ENCODE data around the gene NSRP1.

The NSRP1 gene

DNA sequence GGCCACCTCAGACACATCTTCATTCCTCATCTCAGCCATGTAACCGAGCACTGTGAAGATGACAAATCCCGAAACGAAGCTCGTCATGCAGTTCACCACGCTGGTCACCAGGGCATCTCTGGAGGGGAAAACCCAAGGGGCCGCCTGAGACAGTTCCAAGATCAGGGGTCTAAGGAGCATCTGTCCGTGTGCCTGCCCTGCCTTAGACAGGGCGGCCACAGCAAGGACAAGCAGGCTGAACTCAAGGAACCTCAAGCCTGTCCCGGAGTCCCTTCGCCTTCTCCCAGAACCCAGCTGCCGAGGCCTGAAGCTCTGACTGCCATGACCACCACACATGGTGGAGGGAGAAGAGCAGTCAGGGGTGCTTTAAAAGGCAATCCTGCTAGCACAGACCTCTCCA is 96.1 kb downstream of the NSRP1 start:
- Mint-ChIP-seq H3K4me1 (peaks cover 9% of the 10 kb centered on the region), H3K27ac (no peak overlapping the region), H3K4me3 (no peak overlapping the region), H3K27me3 (peaks cover 3% of the 10 kb centered on the region), H3K36me3 (ENCODE audit: low read depth) (no peaks in the 10 kb centered on the region), H3K9me3 (no peaks in the 10 kb centered on the region)
- ATAC-seq (peak; percentile 45), DNase-seq (no peak)

DNA sequence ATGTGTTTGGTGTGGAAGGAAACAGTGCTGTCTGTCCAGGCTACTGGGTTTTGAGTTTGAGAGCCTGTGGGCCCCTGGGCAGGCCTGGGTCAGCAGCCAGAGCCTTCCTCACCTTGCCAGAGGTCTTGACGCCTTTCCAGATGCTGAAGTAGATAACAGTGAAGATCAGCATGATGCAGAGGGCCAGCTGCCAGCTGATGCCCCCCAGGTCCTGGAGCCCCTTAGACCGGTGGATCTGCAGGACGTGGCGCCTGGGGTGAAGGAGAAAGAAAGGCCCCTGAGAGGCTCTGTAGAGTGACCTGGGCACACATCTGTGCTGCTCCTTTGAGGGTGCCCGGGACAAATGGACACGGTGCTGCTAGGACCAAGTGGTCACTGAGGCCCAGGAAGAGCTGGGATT is 100.4 kb downstream of the NSRP1 start:
- H3K27me3 Mint-ChIP-seq: no peaks in the 10 kb centered on the region
- H3K4me3 Mint-ChIP-seq: no peak overlapping the region
- no peaks in the 10 kb centered on the region for H3K4me1 Mint-ChIP-seq
- DNase-seq (no peak), ATAC-seq (no peak)
- H3K9me3 Mint-ChIP-seq: no peaks in the 10 kb centered on the region
- no peak overlapping the region for H3K27ac Mint-ChIP-seq
- no peaks in the 10 kb centered on the region for H3K36me3 Mint-ChIP-seq (ENCODE audit: low read depth)

DNA sequence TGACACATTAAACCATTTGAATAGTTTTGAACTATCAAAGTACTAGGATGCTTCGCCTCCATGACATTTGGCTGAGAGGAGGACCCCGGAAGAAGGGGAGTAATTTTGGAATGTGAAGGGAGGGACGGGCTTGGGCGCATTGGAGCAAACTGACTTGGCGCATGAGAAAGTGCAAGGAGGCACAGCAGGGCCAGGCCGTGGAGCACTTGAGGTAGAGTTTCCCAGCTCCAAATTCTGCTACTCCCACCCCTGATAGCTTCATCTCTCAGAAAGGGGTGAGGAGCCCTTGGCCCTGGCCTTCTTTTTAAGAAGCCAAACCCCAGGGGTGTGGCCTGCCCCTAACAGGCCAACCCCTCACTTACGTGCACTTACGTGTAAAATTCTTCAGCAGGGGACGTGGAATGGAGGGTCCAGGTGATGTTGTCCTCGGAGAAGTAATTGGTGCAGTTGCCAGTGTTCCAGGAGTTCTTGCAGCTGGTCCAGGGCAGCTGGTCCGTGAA is 101.2 kb downstream of the NSRP1 start:
- no peak overlapping the region for H3K27ac Mint-ChIP-seq
- no peak for DNase-seq
- H3K27me3 Mint-ChIP-seq: no peaks in the 10 kb centered on the region
- H3K4me1 Mint-ChIP-seq: no peaks in the 10 kb centered on the region
- no peaks in the 10 kb centered on the region for H3K9me3 Mint-ChIP-seq
- H3K36me3 Mint-ChIP-seq (ENCODE audit: low read depth): no peaks in the 10 kb centered on the region
- no peak for ATAC-seq
- H3K4me3 Mint-ChIP-seq: no peak overlapping the region

DNA sequence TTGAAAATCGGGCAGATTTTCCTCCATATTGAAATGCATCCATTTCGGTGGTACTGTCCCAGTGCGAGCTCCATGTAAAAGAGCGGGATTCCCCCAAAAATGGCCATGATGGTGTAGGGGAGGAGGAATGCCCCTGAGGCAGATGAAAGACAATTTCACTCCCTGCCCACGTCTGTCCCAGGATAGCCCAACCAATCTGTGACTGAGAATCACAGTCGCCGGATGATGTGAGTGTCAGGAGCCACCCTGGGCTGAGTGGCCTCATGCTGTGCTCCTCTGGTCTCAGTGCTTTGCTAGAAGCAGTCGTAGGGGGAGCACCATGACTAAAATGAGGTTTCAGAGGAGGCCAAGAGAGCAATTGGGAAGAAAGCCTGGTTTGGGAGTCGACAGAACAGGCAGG is 102.2 kb downstream of the NSRP1 start:
- no peak for DNase-seq
- H3K4me1 Mint-ChIP-seq: no peaks in the 10 kb centered on the region
- H3K27me3 Mint-ChIP-seq: no peaks in the 10 kb centered on the region
- H3K9me3 Mint-ChIP-seq: no peaks in the 10 kb centered on the region
- H3K36me3 Mint-ChIP-seq (ENCODE audit: low read depth): no peaks in the 10 kb centered on the region
- H3K4me3 Mint-ChIP-seq: no peak overlapping the region
- peak; percentile 49 for ATAC-seq
- H3K27ac Mint-ChIP-seq: no peak overlapping the region

DNA sequence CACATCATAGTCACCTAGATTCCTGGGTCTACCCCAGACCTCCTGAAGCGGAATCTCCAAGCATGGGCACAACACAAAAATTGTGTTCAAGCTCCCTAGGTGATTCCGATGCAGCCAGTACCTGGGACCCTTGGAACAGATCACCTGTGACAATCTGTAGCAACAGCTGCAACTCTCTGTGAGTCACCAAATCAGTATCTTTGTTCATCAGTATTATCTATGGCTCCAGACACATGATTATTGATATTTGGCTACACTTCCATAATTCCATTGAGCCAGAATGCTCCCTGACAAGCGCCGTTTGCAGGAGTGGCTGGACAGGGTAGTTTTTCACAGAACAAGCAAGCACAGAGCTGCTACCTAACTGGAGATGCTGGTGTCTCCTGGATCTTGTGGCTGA is 102.7 kb downstream of the NSRP1 start:
- no peak for DNase-seq
- no peak overlapping the region for H3K27ac Mint-ChIP-seq
- no peaks in the 10 kb centered on the region for H3K27me3 Mint-ChIP-seq
- ATAC-seq: no peak
- no peak overlapping the region for H3K4me3 Mint-ChIP-seq
- H3K36me3 Mint-ChIP-seq (ENCODE audit: low read depth): no peaks in the 10 kb centered on the region
- no peaks in the 10 kb centered on the region for H3K4me1 Mint-ChIP-seq
- no peaks in the 10 kb centered on the region for H3K9me3 Mint-ChIP-seq

DNA sequence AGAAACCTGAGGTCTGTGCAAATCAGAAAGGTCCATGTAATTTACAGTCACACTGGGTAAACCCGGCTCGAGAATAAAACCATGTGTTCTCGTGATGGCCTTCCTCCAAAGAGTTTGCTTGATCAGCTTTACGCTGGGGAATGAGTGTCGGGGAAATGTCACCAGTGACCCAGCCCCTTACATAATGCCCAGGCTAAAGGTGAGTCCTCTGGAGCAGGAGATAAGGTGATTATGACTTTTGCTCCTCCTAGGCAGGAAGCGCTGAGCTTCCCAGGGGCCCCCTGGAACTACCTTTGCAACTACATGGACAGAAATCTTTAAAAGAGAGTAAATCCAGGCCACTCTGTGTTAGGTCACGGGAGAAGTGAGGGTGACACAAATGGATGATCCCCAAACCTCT is 103.2 kb downstream of the NSRP1 start:
- Mint-ChIP-seq H3K4me3 (no peak overlapping the region), H3K27me3 (no peaks in the 10 kb centered on the region), H3K36me3 (ENCODE audit: low read depth) (no peaks in the 10 kb centered on the region), H3K27ac (no peak overlapping the region), H3K4me1 (no peaks in the 10 kb centered on the region), H3K9me3 (no peaks in the 10 kb centered on the region)
- DNase-seq (no peak), ATAC-seq (no peak)

DNA sequence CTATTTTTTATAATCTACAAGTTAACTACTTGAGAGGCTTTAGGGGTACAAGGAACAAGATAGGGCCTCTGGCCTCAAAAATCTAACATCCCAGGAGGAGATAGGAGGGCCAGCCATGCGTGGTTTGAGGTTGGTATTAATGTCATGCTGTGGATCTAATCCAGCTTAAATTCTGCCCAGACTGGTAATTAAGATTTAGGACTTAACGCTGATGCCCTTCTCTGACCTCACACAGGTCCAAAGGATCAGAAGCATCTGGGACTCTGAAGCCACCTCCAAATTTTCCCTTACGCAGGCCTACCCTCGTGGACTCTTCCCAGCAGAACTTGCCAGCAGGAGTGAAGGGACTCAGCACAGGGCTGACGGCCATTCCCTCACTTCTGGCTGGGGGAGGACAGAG is 103.8 kb downstream of the NSRP1 start:
- Mint-ChIP-seq H3K4me3 (no peak overlapping the region), H3K4me1 (no peaks in the 10 kb centered on the region)

DNA sequence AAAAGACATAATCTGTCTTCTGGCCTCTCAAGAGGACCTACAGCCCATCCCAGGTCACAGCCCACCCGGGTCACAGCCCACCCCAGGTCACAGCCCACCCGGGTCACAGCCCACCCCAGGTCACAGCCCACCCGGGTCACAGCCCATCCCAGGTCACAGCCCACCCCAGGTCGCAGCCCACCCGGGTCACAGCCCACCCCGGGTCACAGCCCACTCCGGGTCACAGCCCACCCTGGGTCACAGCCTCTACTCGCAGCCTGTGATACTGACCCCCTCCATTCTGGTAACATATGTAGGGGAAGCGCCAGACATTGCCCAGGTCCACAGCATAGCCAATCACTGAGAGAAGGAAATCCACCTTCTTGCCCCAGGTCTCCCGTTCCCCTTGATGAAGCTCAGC is 104.7 kb downstream of the NSRP1 start:
- DNase-seq (no peak), ATAC-seq (no peak)
- Mint-ChIP-seq H3K27me3 (no peaks in the 10 kb centered on the region), H3K36me3 (ENCODE audit: low read depth) (no peaks in the 10 kb centered on the region), H3K27ac (no peak overlapping the region), H3K4me1 (no peaks in the 10 kb centered on the region), H3K9me3 (no peaks in the 10 kb centered on the region), H3K4me3 (no peak overlapping the region)

More for the DNA sequence above, 103.8 kb downstream of the NSRP1 start:
- DNase-seq (no peak), ATAC-seq (no peak)
- no peaks in the 10 kb centered on the region for H3K9me3 Mint-ChIP-seq
- no peak overlapping the region for H3K27ac Mint-ChIP-seq
- no peaks in the 10 kb centered on the region for H3K36me3 Mint-ChIP-seq (ENCODE audit: low read depth)
- no peaks in the 10 kb centered on the region for H3K27me3 Mint-ChIP-seq

DNA sequence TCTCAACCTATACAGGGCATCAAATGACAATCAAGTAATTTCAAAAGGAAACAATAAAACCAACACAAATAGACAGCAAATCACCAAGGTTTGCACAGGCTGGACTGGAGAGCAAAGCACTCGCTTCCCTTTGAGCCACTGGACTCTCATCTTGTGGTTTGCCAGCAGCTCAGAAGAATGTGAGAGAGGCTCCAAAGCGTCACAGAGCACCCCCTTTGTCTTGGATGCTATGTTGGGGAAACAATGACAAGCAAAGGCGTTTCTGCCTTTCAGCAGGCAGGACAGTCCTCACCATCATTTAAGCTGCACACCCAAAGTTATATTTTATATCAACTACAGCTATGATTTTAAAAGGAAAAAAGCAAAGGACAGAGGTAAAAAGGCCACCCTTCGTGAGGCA is 105.6 kb downstream of the NSRP1 start:
- Mint-ChIP-seq H3K4me1 (no peaks in the 10 kb centered on the region), H3K27ac (no peak overlapping the region), H3K36me3 (ENCODE audit: low read depth) (no peaks in the 10 kb centered on the region), H3K27me3 (no peaks in the 10 kb centered on the region), H3K9me3 (no peaks in the 10 kb centered on the region), H3K4me3 (no peak overlapping the region)
- DNase-seq (no peak), ATAC-seq (no peak)

DNA sequence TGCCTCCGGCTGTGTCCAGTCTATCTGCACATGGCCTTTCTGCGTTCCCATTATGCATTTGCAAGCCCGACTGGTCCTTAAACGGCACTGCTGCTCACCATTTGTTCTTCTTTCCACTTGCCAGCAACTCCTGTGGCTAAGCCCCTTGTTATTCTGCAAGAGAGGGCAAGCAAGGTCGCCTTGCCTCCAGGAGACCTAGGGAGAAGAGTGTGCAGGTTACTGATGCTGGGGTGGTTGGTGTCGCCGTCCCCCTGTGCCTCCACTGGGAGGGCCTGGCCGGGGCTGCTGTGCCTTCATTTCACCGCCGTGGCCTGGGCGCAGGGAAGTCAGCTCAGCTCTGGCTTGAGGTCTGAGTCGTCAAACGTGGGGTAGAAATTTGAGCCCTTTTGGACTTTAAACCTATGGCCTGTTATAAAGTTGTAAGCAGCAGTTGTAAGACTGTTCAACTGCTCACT is 106.1 kb downstream of the NSRP1 start:
- no peak overlapping the region for H3K4me3 Mint-ChIP-seq
- no peak for ATAC-seq
- H3K4me1 Mint-ChIP-seq: no peaks in the 10 kb centered on the region
- H3K27me3 Mint-ChIP-seq: no peaks in the 10 kb centered on the region
- no peak for DNase-seq
- H3K9me3 Mint-ChIP-seq: no peaks in the 10 kb centered on the region
- H3K36me3 Mint-ChIP-seq (ENCODE audit: low read depth): no peaks in the 10 kb centered on the region
- no peak overlapping the region for H3K27ac Mint-ChIP-seq

DNA sequence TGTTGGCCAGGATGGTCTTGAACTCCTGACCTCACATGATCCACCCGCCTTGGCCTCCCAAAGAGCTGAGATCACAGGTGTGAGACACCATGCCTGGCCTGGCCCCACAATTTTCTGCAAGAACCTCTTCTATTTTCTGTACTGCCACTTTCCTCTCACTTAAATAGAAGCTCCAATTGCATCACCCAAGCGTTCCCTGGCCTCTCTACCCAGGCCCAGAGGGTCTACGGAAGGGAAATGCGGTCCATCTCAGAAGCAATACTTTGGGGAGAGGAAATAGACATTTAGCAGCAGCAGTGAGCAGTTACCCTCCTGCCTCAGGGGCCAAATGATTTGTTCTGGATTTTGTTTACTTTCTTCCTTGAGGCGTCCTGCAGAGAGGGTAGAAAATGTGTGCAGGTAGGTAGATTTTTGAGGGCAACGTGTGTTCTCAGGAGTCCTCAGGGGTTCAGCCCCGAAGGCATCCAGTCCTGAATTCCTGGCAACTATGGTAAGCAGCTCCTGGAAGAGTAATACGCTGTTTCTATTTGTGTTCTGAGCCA is 107.9 kb downstream of the NSRP1 start:
- Mint-ChIP-seq H3K4me1 (no peaks in the 10 kb centered on the region), H3K27ac (no peak overlapping the region), H3K9me3 (no peaks in the 10 kb centered on the region), H3K27me3 (peaks cover 5% of the 10 kb centered on the region), H3K36me3 (ENCODE audit: low read depth) (no peaks in the 10 kb centered on the region), H3K4me3 (no peak overlapping the region)
- no peak for DNase-seq
- ATAC-seq: no peak

DNA sequence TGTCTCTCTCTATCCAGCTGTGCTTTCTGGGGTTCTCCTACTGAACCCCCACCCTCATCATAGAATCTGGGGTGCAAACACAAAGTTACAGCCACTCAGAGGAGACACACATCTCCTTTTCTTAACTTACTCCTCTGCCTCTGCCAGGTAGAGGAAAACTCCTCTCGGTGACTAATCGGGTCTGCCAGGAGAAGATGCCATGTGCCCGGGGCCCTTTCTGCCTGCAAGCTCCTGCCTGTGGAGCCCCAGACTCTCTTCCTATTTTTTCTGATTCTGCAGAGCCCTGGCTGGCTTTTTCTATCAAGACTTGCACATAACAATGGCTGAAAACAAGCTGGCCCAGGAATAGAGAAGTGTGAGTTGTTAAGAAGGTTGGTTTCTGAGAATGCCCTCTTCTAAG is 108.5 kb downstream of the NSRP1 start:
- Mint-ChIP-seq H3K9me3 (no peaks in the 10 kb centered on the region), H3K27ac (no peak overlapping the region), H3K27me3 (peaks cover 8% of the 10 kb centered on the region), H3K36me3 (ENCODE audit: low read depth) (no peaks in the 10 kb centered on the region), H3K4me3 (no peak overlapping the region), H3K4me1 (no peaks in the 10 kb centered on the region)
- ATAC-seq: no peak
- no peak for DNase-seq

DNA sequence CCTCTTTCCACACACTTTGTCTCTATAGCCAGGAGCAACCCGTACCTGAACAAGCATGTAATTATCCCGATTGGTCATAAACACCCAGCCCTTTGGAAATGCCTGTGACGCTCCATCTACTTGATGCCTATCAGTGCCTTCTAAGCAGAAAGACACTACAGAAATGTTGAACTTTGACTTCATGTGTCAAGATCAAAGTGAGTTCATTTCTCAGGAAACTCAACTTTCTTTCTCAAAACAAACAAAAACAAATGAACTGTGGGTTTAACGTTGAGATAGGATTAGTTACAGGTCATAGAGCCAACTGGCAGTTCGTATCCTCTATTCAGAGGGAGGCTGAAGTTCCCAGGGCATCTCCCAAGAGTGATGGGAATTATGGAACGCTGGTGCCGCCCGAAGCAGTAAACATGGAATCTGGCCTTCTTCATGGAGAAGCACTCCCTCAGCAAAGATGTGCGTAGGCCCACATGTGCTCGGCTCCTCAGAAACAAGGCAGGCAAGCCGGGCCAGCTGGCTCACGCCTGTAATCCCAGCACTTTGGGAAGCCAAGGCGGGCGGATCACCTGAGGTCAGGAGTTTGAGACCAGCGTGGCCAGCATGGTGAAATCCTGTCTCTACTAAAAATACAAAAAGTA is 109.4 kb downstream of the NSRP1 start:
- no peak for ATAC-seq
- Mint-ChIP-seq H3K27me3 (peaks cover 14% of the 10 kb centered on the region), H3K27ac (no peak overlapping the region), H3K4me3 (no peak overlapping the region), H3K4me1 (no peaks in the 10 kb centered on the region), H3K36me3 (ENCODE audit: low read depth) (no peaks in the 10 kb centered on the region), H3K9me3 (no peaks in the 10 kb centered on the region)
- no peak for DNase-seq

DNA sequence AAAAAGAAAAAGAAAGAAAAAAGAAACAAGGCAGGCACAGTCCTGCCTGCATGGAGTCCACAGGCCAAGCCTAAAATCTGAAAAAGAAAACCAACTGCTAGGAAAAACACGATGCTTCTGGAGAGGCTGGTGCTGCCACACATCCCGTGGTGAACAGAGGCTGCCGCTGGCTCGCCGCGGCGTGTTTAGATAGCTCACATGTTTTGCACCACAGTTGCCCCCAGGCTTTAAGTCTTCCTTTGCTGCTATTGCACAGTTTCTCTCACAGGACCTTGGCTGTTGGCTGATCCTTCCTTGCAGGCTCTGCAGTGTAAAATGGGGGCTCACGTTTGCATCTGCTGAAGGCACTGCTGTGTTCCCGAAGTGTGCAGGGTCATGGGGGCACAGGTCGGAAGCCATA is 110.3 kb downstream of the NSRP1 start:
- H3K4me1 Mint-ChIP-seq: no peaks in the 10 kb centered on the region
- DNase-seq (no peak), ATAC-seq (no peak)
- H3K9me3 Mint-ChIP-seq: no peaks in the 10 kb centered on the region
- no peak overlapping the region for H3K4me3 Mint-ChIP-seq
- peaks cover 18% of the 10 kb centered on the region for H3K27me3 Mint-ChIP-seq
- H3K36me3 Mint-ChIP-seq (ENCODE audit: low read depth): no peaks in the 10 kb centered on the region
- no peak overlapping the region for H3K27ac Mint-ChIP-seq

DNA sequence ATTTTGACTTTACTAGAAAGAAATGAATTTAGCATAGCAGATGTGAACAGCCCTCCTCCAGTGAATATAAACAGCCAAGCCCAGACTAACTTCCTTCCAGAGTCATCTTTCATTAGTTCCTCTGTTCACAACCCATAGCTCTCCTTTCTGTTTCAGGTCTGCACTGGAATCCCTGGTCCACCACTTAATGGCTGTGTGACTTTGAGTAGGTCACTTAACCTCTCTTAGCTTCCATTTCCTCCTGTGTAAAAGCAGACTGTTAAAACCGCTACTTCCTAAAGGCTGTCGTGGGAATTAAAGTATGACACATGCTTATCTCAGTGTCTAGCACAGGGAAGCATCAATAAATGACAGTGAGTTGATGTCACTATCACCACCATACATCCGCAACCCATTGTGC is 111.4 kb downstream of the NSRP1 start:
- Mint-ChIP-seq H3K4me1 (no peaks in the 10 kb centered on the region), H3K27ac (no peak overlapping the region), H3K36me3 (ENCODE audit: low read depth) (no peaks in the 10 kb centered on the region), H3K9me3 (no peaks in the 10 kb centered on the region), H3K4me3 (no peak overlapping the region), H3K27me3 (peaks cover 27% of the 10 kb centered on the region)
- DNase-seq (no peak), ATAC-seq (no peak)

DNA sequence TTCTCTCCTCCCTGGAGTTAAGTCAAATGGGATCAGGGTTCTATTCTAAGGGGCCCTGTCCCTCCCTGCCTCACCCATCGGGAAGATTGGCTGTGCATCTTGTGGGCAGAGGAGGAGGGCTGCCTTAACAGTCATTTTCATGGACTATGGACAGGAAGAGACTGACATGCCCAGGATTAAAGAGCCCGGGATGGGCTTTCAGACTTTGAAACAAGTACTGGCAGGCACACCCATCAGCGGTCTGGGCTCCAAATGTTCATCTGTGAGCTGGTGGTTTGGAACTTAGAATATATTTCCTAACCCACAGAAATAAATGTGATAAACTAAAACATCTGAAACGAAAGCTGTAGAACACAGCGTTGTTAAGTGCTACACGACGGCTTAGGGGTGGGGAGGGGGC is 112.4 kb downstream of the NSRP1 start:
- Mint-ChIP-seq H3K27me3 (peaks cover 36% of the 10 kb centered on the region), H3K9me3 (no peaks in the 10 kb centered on the region), H3K27ac (no peak overlapping the region), H3K4me1 (no peaks in the 10 kb centered on the region), H3K36me3 (ENCODE audit: low read depth) (no peaks in the 10 kb centered on the region), H3K4me3 (no peak overlapping the region)
- no peak for ATAC-seq
- DNase-seq: no peak

Measured in activated naive CD8-positive, alpha-beta T cell treated with anti-CD3 and anti-CD28 coated beads, Interleukin-2, amount 50 U/mL, for 24 hours (primary cell).